HuH-7.5 (cell line): ENCODE measurements around the gene ANXA5.

ENCODE experiments used
- DNase-seq: peaks from one replicate; pipeline ENCODE4 v3.0.0; 2011; ENCODE audit warnings: low spot score

Gene ANXA5

DNA sequence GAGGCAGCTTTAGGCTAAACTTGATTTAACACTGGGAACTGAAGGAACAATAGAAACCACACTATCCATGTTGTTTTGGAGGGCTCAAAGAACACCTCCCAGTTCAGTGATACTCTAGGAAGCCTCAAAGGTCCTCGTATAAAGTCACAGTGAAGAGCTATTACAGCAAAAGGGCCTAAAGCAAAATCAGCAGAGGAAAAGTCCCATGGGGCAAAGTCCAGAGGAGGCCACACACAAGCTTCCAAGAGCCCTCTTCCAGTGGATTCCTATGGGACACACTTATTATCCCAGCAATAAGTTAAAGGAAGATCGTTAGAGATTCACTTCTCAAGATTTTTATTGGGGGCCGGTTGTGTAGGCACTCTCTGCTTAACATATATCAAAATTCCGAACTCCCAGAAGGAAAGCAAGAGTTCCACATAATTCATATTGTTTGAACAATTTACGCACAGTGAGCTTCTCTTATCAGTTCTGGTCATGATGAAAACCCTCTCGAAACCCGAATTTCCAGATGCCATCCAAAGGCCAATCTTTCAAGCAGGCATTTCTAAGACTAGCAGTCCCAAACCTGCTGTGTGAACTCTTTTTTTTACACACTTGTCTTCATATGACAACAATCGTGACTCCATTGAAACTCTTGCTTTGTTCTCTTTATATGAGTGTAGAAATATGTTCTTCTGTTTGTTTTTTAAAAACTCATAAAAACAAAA lies 53.7 kb downstream of the ANXA5 start:
- DNase-seq, result no peak

DNA sequence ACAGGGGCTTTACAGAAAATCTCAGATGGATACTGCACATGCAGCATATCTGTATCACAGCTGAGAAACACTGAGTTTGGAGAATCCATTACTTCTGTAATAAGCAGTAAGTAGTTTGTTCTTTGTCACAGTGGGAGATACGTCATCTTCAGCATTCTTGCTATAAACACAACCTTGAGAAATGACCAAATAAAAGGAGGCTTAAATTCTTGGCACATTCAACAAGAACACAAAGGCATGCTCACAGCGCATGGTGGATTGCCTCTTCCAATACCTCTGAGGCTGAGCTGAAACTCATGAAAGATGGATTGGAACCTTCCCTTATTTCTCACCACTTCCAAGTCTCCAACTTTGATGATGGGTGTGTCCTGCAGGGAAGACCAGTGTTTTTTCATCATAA lies 54.5 kb downstream of the ANXA5 start:
- no peak for DNase-seq

DNA sequence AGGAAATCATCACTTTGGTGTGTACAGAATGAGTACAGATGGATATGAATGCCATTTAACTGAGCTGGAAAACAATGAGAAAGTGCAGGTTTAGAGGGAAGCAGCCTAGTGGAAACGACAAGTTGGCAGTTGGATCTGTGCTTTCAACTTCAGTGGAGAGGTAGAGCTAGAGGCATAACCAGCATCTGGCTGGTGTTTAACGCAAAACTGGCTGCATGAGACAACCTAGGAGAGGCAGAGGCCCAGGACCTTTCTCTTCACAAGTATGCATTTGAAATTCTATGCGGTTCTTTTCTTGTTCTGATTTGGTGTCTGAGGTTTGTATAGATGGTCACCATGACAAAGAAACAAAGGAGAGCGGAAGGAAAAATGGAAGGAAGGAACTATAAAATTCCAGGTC lies 63.1 kb downstream of the ANXA5 start:
- DNase-seq, result no peak

DNA sequence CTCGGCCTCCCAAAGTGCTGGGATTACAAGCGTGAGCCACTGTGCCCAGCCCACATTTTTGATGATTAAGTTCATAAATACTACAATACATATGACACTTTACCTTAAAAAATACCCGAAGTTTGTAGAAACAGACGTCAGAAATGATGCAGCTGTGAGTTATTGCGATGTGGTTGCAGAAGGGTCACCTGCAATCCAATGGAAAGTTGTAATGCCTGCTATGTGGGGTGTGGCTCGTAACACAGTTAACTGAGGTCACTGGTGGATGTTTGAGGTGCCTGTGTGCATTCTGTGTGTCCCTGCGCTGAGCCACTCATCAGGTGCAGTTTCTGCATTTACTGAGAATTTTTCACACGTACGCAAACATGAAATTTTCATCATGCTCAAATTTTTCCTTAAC lies 64.1 kb downstream of the ANXA5 start:
- DNase-seq, result no peak
